GM12878 (cell line): ENCODE results near the gene FAM90A1. TPM values are rescaled to one million over a fixed set of nuclear protein-coding genes. Genes with fewer than 3 reads are reported as not detected.
"Not testable (repeated sequence)": the region's sequence is repeated elsewhere in the genome, so short reads cannot be mapped to it uniquely, and the experiment has no call there.

Source experiments
- ATAC-seq: fragments of 200-7000 bp; cut with Tn5 transposase; 3 replicates; pipeline ENCODE4 v1.9.1; 2020; ENCODE audit warnings: mild to moderate bottlenecking, moderate library complexity
- BruUV-seq: library from RNA; stranded (reverse); fragments of 400-500 nt; replicated peaks from 2 replicates; lab custom pipeline; 2021; lab: Mats Ljungman, UMichigan
- CTCF ChIA-PET: fragments of 300-600 bp; sonication (Branson Sonifier 250); formaldehyde crosslinking; extraction: SDS; loops from one replicate; lab custom pipeline; 2021; ENCODE audit warnings: inconsistent platforms; lab: Yijun Ruan, JAX
- POLR2A ChIA-PET: fragments of 350-600 bp; formaldehyde crosslinking; extraction: SDS; loops from one replicate; lab custom pipeline; 2021; ENCODE audit warnings: inconsistent platforms; lab: Charles Lee
- RAD21 ChIA-PET: fragments of 300-600 bp; sonication (Branson Sonifier 250); formaldehyde crosslinking; loops from one replicate; lab custom pipeline; 2023; ENCODE audit warnings: antibody characterized with exemption; ENCODE audit not compliant: unreplicated experiment; lab: Charles Lee
- SMC1A ChIA-PET: fragments of 300-600 bp; sonication (Branson Sonifier 250); formaldehyde crosslinking; loops from one replicate; lab custom pipeline; 2023; ENCODE audit not compliant: unreplicated experiment, uncharacterized antibody; lab: Charles Lee
- DNase-seq: peaks from one replicate; pipeline ENCODE4 v3.0.0-alpha.2; 2011; ENCODE audit warnings: low read depth, low spot score
- FAIRE-seq: peaks from 3 replicates; lab custom pipeline; 2011; peaks lifted over from hg19 to GRCh38; lab: Jason Lieb, UNC
- H2AFZ ChIP-seq: 2 replicates; pipeline ENCODE4 v1.6.0; 2011; ENCODE audit warnings: low read depth, low read length, control low read depth; ENCODE audit not compliant: control insufficient read depth
- H3K27ac ChIP-seq: 2 replicates; pipeline ENCODE4 v1.5.1; 2011; ENCODE audit warnings: control low read depth; ENCODE audit not compliant: control insufficient read depth, insufficient read depth
- H3K27me3 ChIP-seq, 2 experiments: replicated peaks in 1 of 2; 2 replicates each; pipeline versions ENCODE4 v1.6.0 to v1.6.1; 2011; ENCODE audit warnings: low read length in 1 of 2; ENCODE audit not compliant: control insufficient read depth in 2 of 2, insufficient read depth in 2 of 2
- H3K36me3 ChIP-seq, 2 experiments: 2 replicates each; pipeline ENCODE4 v1.5.1; 2011; ENCODE audit warnings: low read length in 1 of 2; ENCODE audit not compliant: control insufficient read depth in 2 of 2, insufficient read depth in 2 of 2
- H3K4me1 ChIP-seq: 2 replicates; pipeline ENCODE4 v1.6.1; 2011; ENCODE audit warnings: mild to moderate bottlenecking, low read length, moderate library complexity, mixed read lengths; ENCODE audit not compliant: control insufficient read depth, insufficient read depth
- H3K4me2 ChIP-seq: 2 replicates; pipeline ENCODE4 v1.6.0; 2011; ENCODE audit warnings: control low read depth; ENCODE audit not compliant: control insufficient read depth, insufficient read depth
- H3K4me3 ChIP-seq: fragments of 200-600 bp; sonication (generic); 2 replicates; pipeline ENCODE4 v1.5.1; 2016
- H3K79me2 ChIP-seq: 2 replicates; pipeline ENCODE4 v1.6.0; 2011; ENCODE audit warnings: low read length; ENCODE audit not compliant: control insufficient read depth, insufficient read depth
- H3K9ac ChIP-seq: 2 replicates; pipeline ENCODE4 v1.8.0; 2011; ENCODE audit warnings: low read length, control low read depth, mixed read lengths; ENCODE audit not compliant: control insufficient read depth, insufficient read depth
- H3K9me3 ChIP-seq: replicated peaks from 3 replicates; pipeline ENCODE4 v1.5.1; 2011; ENCODE audit warnings: mild to moderate bottlenecking, low read length; ENCODE audit not compliant: control insufficient read depth, insufficient read depth
- H4K20me1 ChIP-seq: 2 replicates; pipeline ENCODE4 v1.6.0; 2011; ENCODE audit not compliant: control insufficient read depth, insufficient read depth
- WGBS: methylation state at CpG from one replicate; pipeline ENCODE4 v1.1.6; 2016; ENCODE audit warnings: low lambda C conversion rate; ENCODE audit not compliant: insufficient replicate concordance, insufficient coverage; ENCODE audit errors: missing lambda C conversion rate; 5-methylcytosine and 5-hydroxymethylcytosine counted together
- in situ Hi-C: fragments of 300-500 bp; cut with MboI; formaldehyde crosslinking; loops from 9 replicates; pipeline ENCODE4 v1.14.3; 2018; ENCODE audit warnings: mixed read lengths
- intact Hi-C: fragments of 100-400 bp; cut with micrococcal nuclease; formaldehyde crosslinking; loops from one replicate; pipeline ENCODE4 v1.14.2; 2022; ENCODE audit not compliant: unreplicated experiment
- polyA plus RNA-seq, 11 experiments: library from polyadenylated mRNA; depleted of rRNA in 4 of 11; unstranded in 6 of 11; stranded (reverse) in 5 of 11; fragments of >200 nt; fragmentation: Nextera tagmentation in 4 of 11; fragmentation: Illumina TruSeq in 1 of 11; extraction: Ambion mirVana in 4 of 11; extraction: Trizol in 1 of 11; gene quantifications; 1 replicate in 1 of 11; 2 replicates in 10 of 11; pipeline versions ENCODE4 v1.2.1 to v1.2.3, GENCODE V29; 2011 to 2016; ENCODE audit warnings: inconsistent platforms in 2 of 11, missing spikeins in 2 of 11, low read depth in 1 of 11
- total RNA-seq, 4 experiments: library from RNA; depleted of rRNA in 3 of 4; stranded (reverse); fragments of >200 nt in 3 of 4; fragmentation: Illumina TruSeq in 1 of 4; extraction: Trizol in 1 of 4; gene quantifications; 2 replicates each; pipeline versions ENCODE4 v1.2.1 to v1.2.3, GENCODE V29; 2013 to 2021

FAM90A1 gene
- total and polyA plus RNA-seq, 10 of the 15 experiments (the other 5 are each of a cell fraction or from before 2014, with no cell fraction given): 0.09 to 0.85 (median 0.46) TPM

- FAIRE-seq, DNase-seq, H3K27me3 ChIP-seq, RAD21 ChIA-PET, H3K4me2 ChIP-seq, H3K9me3 ChIP-seq, ATAC-seq, BruUV-seq, H3K4me3 ChIP-seq, H3K36me3 ChIP-seq, POLR2A ChIA-PET, H4K20me1 ChIP-seq, H3K27ac ChIP-seq, H2AFZ ChIP-seq, H3K79me2 ChIP-seq, SMC1A ChIA-PET, H3K4me1 ChIP-seq, H3K9ac ChIP-seq: not testable (repeated sequence)
- in situ Hi-C loops (loop anchor here (5.0 kb wide), 1 partner anchor 130 kb away; no protein-coding TSS in a partner anchor), intact Hi-C loops (loop anchor here (10.0 kb wide), 1 partner anchor 52 kb away; no protein-coding TSS in a partner anchor)
- CTCF ChIA-PET: interaction anchor here (0.5 to 2.4 kb wide), 8 partner anchors 10 to 479 kb away, joined by 3 to 18 read pairs (median 4); partner anchors contain the start of gene FAM90A1
- WGBS: 66% methylated on average over 12 of the region's 12 CpGs
Observed at GRCh38 chr12:8237031-8237430, 9.6 kb upstream of the FAM90A1 start.

GRCh38 chr12:8235316-8236157, 8.1 kb upstream of the FAM90A1 start:
- FAIRE-seq, CTCF ChIA-PET, RAD21 ChIA-PET, H3K4me1 ChIP-seq, H2AFZ ChIP-seq, H3K9me3 ChIP-seq, H3K4me2 ChIP-seq, H3K27ac ChIP-seq, H3K9ac ChIP-seq, H4K20me1 ChIP-seq, SMC1A ChIA-PET, BruUV-seq, DNase-seq, H3K36me3 ChIP-seq, ATAC-seq, H3K4me3 ChIP-seq, H3K27me3 ChIP-seq, POLR2A ChIA-PET, H3K79me2 ChIP-seq: not testable (repeated sequence)
- 53% methylated on average over 25 of the region's 26 CpGs for WGBS
- intact Hi-C loops (loop anchor here (10.0 kb wide), 1 partner anchor 51 kb away; no protein-coding TSS in a partner anchor), in situ Hi-C loops (loop anchor here (5.0 kb wide), 1 partner anchor 128 kb away; no protein-coding TSS in a partner anchor)

GRCh38 chr12:8234746-8235145, 7.3 kb upstream of the FAM90A1 start:
- H3K79me2 ChIP-seq, H3K9ac ChIP-seq, DNase-seq, BruUV-seq, SMC1A ChIA-PET, ATAC-seq, H3K4me2 ChIP-seq, FAIRE-seq, CTCF ChIA-PET, H2AFZ ChIP-seq, H3K9me3 ChIP-seq, H3K27me3 ChIP-seq, POLR2A ChIA-PET, RAD21 ChIA-PET, H3K27ac ChIP-seq, H3K36me3 ChIP-seq, H4K20me1 ChIP-seq, H3K4me1 ChIP-seq, H3K4me3 ChIP-seq: not testable (repeated sequence)
- 46% methylated on average over 7 of the region's 7 CpGs for WGBS
- in situ Hi-C loops (loop anchor here (5.0 kb wide), 1 partner anchor 127 kb away; no protein-coding TSS in a partner anchor), intact Hi-C loops (loop anchor here (10.0 kb wide), 1 partner anchor 50 kb away; no protein-coding TSS in a partner anchor)
